ENCODE results near the gene PRPF6.

DNA sequence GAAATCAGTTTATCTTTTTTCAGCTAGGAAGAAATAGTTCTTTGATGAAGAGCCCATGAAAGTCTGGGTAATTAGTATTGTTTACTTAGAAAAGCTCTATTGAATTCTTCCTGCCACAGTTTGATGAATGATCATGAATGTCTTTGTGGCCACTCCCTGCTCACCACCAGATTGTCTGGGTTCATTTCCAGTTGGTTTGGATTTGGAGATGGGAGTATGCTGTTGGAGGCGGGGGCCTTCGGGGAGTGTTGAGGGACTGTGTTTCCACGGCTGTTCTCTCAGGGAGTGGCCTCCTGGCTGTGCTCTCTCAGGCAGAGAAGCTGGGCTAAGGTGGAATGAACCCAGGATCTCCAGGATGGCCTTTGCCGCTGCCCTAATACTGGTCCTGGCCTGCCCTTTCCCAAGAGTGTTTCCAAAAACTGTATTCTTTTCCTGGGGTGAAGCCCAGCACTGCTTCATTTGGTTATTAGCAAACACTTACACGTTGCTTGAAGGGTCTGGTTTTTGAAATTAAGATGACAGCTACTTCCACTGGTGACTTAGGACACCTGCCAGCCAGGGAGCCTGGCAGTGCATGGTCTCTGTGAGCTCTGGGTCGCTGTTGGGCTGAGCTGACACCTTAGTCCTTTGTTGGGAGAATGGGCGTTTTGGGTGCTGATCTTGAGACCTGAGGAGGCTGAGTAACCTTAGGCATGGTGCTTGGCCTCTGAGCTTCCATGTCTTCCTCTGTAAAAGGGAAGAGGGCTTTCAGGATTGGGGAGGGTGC, 23.2 kb downstream of the PRPF6 start:
- TF ChIP-seq, protein P1, sequence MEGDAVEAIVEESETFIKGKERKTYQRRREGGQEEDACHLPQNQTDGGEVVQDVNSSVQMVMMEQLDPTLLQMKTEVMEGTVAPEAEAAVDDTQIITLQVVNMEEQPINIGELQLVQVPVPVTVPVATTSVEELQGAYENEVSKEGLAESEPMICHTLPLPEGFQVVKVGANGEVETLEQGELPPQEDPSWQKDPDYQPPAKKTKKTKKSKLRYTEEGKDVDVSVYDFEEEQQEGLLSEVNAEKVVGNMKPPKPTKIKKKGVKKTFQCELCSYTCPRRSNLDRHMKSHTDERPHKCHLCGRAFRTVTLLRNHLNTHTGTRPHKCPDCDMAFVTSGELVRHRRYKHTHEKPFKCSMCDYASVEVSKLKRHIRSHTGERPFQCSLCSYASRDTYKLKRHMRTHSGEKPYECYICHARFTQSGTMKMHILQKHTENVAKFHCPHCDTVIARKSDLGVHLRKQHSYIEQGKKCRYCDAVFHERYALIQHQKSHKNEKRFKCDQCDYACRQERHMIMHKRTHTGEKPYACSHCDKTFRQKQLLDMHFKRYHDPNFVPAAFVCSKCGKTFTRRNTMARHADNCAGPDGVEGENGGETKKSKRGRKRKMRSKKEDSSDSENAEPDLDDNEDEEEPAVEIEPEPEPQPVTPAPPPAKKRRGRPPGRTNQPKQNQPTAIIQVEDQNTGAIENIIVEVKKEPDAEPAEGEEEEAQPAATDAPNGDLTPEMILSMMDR (IDR thresholded peaks at IDR 0.05) = no peak
- no peak for TF ChIP-seq POLR2AphosphoS5 (IDR thresholded peaks at IDR 0.05; ENCODE audit: low read depth, low read length)
- no peak for TF ChIP-seq REST (IDR thresholded peaks at IDR 0.05; ENCODE audit: insufficient read depth in 1 of 2, low read depth in 2 of 2, low read length in 1 of 2)
